GM19452 (cell line): ENCODE data around the gene USP5.

Source experiments
- ATAC-seq: cut with Tn5 transposase; IDR thresholded peaks from one replicate; pipeline ENCODE4 v1.9.1; 2021; ENCODE audit not compliant: unreplicated experiment

The USP5 gene

DNA sequence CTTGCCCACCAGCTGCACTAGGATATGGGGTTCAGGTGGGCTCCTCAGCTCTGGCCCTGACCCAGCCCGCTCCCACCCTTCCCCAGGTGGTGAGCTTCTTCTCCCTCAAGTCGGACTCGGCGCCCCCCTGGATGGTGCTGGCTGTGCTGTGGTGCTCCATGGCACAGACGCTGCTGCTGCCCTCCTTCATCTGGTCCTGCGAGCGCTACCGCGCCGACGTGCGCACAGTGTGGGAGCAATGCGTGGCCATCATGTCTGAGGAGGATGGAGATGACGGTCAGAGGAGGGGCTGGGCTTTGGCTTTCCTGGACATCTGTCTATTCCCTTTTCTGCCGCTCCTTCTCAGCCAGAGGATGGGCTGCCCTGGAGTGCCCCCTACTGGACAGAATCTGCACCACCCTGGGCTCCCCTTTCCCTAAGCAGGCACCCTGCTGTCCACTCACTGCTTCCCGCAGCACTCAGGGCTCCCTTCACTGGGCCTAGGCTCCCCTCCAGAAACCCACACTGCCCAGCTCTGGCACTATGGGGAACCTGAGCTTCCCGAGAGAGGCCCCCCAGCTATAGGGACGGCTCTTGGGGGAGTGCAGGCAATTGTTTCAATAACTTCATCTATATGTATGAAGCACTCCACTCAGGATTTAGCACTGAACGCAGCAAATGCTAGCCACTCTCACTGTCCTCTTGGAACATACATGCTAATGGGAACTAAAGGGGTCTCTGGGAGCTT is 26.4 kb upstream of the USP5 start:
- no peak for ATAC-seq

DNA sequence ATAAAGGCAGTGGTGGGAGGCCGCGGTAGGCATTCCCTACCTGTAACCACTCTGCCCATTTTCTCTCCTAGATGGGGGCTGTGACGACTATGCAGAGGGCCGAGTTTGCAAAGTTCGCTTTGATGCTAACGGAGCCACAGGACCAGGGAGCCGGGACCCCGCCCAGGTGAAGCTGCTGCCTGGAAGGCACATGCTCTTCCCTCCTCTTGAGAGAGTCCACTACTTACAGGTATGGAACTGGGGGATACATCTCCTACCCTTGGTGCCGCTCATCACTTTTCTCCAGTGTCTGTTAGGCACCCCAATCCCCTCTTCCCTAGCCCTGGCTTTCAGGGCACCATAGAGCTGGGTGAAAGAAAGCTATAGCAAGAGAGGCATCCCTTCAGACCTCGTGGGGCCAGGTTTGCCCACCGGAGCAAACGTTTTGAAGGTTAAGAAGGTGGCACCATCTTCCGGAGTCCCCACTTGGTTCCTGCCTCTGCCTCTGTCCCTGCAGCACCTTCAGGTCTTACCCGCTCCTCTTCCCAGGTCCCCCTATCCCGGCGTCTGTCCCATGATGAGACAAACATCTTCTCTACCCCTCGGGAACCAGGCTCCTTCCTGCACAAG is 25.7 kb upstream of the USP5 start:
- ATAC-seq = no peak

DNA sequence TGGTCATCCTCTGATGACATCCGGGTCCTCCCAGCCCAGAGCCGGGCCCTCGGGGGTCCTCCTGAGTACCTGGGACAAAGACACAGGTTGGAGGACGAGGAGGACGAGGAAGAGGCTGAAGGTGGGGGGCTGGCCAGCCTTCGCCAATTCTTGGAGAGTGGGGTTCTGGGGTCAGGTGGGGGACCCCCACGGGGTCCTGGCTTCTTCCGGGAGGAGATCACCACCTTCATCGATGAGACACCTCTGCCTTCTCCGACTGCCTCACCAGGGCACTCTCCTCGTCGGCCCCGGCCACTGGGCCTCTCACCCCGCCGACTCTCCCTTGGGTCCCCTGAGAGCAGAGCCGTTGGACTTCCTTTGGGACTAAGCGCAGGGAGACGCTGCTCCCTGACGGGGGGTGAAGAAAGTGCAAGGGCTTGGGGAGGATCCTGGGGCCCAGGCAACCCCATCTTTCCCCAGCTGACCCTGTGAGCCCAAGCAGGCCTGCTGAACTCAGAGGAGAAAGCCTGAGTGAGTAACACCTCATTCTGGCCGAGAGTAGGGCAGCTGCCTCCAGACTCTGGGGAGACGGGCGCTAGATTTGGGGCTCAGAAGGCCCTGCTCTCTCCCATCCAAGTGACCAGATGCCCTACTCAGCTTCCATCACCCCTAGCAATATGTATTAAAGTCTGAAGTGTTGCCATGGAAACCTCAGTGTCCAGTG is 25.1 kb upstream of the USP5 start:
- ATAC-seq = no peak

DNA sequence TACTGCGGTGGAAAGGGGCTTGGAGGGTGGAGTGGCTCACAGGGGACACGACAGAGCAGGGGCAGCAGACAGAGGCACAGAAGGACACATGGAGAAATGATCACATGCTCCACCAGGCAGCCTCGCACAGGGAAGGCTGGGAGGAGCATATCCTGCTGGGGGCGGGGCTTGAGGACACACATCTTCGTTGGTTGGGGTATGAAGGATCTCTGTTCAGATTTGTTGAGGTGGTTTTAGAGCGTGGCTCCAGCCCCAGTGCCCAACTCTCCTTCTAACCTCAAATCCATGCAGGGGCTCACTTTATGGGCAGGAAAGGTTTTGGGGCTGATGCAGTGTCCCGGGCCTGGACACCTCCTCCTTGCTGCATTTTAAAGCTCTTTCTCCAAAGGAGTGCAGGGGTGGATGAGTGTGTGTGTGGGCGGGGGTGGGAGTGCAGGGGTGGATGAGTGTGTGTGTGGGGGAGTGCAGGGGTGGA is 24.5 kb upstream of the USP5 start:
- no peak for ATAC-seq

DNA sequence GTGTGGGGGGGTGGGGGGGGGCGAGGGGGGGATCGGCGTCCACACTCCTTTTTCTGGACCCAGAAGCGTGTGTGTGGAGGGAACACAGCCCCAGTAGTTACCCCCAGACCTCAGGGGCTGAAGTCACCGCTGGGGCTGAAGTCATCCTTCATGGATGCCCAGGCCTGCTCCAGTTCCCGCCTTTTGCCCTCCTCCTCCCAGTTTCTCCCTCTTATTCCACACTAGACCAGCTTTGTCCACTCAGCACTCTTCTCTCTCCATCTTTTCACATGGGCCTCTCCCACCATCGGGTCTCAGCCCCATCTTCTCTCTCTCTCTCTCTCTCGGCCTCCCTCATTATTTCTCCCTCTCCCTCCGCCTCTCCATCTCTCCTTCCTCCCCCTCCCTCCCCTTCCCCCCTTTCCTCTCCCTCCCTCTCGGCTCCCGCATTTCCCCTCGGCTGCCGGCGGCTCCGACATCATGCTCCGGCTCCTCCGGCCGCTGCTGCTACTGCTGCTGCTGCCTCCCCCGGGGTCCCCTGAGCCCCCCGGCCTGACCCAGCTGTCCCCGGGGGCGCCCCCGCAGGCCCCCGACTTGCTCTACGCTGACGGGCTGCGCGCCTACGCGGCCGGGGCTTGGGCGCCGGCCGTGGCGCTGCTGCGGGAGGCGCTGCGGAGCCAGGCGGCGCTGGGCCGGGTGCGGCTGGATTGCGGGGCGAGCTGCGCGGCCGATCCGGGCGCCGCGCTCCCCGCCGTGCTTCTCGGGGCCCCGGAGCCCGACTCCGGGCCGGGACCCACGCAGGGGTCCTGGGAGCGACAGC is 23.8 kb upstream of the USP5 start, which contains the start of gene P3H3:
Gene P3H3, plus strand, starts transcription at position 426 of the 799 bp plus-strand sequence. Its CDS starts 34 bp downstream, at position 460.
- ATAC-seq = no peak

DNA sequence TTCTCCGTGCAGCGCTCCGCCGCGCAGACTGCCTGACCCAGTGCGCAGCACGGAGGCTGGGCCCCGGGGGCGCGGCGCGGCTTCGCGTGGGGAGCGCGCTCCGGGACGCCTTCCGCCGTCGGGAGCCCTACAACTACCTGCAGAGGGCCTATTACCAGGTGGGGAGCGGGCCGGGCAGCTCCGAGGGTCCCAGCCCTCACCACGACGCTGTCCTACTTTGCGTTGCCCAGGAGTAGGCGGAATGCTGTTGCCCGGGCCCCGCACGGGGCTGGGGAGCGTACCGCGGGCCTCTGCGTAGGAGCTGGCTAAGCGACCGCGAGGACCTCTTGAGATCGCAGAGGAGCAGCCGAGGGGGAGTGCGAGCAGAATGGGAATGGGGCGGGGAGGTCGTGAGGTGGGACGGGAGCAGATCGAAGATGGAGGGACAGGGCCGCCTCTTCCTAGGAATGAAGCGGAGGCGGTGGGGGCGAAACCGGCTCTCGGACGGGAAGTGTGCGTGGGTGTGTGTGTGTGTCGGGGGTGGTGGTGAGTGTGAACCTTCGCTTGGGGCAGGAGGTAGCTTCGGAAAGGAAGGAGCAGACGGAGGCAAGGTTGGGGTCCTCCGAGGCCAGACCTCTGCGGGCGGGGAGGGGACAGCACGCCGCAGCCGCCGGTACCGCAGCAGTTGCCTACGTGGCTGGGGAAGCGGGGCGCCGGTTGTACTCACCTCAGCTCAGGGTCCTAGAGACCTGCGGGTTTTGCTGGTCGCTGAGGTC is 23.0 kb upstream of the USP5 start:
- no peak for ATAC-seq

DNA sequence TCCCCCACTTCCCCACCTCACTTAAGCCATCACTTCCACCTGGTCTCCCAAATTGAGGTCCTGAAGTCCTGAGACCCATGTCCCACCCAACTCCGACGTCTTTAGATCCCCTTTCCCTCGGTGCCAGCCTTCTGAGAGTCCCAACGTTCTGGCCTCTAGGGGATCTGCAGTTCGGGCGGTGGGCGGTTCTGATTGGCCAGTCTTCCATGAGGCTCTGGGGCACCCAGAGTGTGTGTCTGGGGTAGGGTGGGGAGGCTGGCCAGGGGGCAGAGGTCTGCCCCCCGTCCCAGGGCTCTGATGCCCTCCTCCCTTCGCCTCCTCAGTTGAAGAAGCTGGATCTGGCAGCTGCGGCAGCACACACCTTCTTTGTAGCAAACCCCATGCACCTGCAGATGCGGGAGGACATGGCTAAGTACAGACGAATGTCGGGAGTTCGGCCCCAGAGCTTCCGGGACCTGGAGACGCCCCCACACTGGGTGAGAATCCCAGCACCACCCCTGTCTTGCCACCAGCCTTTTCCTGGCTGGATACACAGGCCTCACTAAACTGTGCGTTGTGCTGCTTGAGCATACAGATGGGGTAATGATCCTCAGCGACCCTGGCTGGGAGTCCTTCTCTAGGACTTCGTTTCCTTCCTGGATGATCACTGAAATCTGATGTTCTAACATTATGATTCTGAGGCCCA is 22.3 kb upstream of the USP5 start:
- no peak for ATAC-seq

DNA sequence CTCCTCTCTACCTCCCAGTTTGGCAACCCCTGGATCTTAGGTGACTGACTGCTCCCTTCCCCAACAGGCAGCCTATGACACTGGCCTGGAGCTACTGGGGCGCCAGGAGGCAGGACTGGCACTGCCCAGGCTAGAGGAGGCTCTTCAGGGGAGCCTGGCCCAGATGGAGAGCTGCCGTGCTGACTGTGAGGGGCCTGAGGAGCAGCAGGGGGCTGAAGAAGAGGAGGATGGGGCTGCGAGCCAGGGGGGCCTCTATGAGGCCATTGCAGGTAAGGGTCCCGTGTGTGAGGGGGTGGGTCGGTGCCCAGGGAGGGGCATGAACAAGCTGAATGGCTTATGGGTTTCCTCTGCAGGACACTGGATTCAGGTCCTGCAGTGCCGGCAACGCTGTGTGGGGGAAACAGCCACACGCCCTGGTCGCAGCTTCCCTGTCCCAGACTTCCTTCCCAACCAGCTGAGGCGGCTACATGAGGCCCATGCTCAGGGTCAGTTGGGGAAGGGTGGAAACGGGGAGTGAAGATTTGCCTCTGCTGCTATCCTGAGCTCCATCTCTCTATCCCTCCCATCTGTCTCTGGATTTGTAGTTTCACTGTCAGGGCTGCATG is 21.6 kb upstream of the USP5 start:
- ATAC-seq = no peak

DNA sequence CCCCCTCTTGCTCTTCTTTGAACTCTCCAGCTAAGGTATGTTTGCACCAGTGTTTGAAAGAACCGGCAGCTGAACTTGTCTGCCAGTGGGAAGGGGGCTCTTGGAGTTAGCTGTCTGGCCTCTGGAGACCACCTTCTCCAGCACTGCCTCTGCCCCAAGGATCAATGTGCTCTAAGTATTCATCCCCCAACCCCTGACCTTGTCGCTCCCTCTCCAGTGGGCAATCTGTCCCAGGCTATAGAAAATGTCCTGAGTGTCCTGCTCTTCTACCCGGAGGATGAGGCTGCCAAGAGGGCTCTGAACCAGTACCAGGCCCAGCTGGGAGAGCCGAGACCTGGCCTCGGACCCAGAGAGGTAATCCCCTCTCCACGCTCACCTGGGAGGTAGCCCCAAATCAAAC is 21.0 kb upstream of the USP5 start:
- ATAC-seq = no peak

DNA sequence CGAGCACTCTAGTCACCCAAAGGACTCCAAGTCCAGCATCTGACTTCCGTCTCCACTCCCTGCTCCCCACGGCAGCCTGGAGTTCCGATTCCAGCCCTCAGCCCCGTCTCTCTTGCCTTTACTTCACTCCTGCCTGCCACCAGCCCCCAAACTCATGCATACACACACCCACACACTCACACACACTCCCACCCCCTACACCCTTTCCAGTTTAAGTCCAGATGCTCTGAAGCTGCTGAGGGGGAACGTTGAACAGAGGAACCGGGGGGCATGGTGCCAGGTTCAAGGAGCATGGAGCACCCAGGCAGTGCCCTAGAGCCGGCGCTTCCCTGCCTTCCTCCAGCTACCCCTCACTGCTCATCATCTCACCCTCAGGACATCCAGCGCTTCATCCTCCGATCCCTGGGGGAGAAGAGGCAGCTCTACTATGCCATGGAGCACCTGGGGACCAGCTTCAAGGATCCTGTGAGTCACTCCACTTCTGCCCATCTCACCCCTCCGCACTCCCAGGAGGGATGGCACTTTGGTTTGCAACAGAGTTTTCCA is 20.4 kb upstream of the USP5 start:
- no peak for ATAC-seq

DNA sequence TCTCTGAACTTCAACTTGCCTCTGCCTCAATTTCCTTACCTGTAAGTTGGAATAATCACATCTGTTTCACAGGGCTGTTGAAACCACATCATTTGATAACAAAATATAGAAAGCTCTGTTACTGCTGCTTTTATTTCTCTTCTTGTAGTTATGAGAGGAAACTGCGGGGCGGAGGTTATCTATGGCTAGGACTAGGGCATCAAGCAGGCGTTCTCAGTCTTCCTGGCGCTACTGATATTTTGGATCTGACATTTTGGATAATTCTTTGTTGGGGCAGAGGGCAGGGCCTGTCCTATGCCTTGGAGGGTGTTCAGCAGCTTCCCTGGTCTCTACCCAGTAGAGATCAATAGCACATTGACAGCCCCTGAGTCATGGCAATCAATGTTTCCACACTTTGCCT is 19.8 kb upstream of the USP5 start:
- no peak for ATAC-seq

DNA sequence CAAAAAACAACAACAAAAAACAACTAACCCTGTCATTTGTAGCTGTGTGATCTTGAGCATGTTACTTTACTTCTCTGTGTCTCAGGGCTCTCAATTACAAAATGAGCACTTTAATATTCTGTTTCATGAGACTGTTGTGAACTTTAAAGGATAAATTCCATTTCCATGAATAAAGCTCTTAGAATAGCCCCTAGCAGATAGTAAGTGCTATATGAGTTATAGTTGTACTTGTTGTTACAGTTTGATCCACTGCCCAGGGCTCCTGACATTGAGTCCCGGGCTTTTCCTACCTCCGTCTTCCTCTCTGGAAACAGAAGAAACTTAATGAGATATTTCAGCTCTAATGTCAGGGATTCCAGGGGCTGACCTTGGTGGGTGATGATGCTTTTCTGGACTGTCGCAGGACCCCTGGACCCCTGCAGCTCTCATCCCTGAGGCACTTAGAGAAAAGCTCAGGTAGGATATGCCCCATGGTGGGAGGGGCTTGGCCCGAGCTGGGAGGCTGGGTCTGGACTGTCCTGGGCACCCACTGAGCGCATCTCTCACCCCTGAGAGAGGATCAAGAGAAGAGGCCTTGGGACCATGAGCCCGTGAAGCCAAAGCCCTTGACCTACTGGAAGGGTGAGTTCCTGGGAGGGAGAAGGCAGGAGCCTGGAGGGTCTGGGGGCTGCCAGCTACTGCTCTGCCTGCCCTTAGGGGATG is 18.6 kb upstream of the USP5 start:
- ATAC-seq = no peak

DNA sequence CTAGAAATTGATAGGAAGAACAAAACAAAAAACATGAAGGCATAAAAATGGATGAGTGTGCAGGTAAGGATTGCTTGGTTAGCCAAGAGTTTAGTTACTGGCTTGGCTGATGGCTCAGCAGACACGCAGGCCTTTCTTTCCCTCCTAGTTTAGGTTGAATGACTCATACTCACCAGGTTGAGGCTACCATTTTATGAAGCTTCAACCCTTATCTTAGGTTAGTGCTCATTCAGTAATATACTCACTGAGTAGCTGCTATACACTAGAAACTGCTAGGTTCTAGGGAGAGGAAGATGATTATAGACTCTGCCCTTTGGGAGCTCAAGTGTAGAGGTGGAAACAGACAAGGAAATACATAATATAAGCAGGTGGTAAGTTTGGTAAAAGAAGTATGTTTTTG is 17.7 kb upstream of the USP5 start:
- no peak for ATAC-seq

DNA sequence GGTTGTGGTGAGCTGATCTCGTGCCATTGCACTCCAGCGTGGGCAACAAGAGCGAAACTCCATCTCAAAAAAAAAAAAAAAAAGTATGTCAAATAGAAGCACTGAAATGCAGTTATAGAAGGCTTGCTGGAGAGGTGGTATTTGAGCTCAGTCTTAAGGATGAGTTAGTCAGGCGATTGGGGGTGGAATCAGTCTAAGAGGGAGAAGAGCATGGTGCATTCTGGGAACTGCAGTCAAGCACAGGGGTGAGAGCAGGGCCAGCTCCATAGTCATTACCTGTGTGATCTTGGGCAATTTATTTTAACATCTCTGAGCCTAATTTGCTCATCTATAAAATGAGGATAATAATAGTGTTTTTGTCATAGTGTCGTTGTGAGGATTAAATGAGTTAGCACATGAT is 17.1 kb upstream of the USP5 start:
- no peak for ATAC-seq

DNA sequence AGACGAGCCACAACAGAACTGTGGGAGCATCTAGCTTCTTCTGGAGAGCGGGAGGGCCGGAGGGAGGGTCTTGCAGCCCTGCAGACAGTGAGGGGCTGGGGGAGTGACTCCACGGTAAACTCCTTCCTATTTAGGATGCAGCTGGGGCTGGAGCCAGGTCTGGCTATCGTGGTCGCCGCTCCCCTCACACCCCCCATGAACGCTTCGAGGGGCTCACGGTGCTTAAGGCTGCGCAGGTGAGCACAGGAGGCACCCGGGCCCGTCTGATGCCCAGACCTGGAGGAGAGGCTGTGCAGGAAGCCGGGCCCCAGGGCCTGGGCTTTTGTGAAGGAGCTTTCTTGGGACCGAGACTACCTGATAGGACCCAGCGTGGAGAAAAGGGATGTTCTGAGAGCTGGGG is 15.1 kb upstream of the USP5 start:
- ATAC-seq = no peak

DNA sequence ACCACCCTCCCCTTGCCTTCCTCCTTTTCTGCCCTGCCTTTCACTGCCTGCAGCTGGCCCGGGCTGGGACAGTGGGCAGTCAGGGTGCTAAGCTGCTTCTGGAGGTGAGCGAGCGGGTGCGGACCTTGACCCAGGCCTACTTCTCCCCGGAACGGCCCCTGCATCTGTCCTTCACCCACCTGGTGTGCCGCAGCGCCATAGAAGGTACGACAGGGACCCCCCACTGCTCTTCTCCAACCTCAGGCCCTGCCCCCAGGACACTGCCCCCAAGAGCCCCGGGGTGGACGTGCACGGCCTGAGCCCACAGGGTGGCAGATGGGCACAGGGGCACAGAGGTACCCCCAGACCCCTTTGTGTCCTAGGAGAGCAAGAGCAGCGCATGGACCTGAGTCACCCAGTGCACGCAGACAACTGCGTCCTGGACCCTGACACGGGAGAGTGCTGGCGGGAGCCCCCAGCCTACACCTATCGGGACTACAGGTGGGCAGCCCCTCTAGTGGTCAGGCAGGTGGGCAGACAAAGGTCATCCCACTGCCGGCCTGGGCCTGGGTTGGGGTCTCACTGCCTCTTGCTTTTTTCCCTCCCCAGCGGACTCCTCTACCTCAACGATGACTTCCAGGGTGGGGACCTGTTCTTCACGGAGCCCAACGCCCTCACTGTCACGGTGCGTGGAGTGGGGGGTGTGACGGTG is 14.4 kb upstream of the USP5 start:
- no peak for ATAC-seq

DNA sequence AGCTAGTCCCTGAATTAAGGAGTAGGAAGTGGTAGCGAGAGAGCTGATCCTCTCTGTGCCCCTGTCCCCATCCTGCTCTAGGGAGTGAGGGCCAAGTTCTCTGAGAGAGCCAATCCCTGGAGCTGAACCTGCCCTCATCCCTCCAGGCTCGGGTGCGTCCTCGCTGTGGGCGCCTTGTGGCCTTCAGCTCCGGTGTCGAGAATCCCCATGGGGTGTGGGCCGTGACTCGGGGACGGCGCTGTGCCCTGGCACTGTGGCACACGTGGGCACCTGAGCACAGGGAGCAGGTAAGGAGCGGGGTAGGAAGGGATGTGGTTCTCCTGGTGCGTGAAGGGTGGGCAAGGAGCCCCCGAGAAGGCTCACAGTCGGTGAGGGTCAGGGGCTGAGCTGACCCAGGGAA is 13.1 kb upstream of the USP5 start:
- no peak for ATAC-seq
